ENCODE measurements around the gene CCDC12. TPM values are rescaled to one million over a fixed set of nuclear protein-coding genes. Genes with fewer than 3 reads are reported as not detected.
A peak's percentile ranks its signal among the peaks of the same experiment; 100 is the strongest.

CCDC12 gene
- total RNA-seq, 6 experiments from 2014 or later = 14.6 to 24.2 (median 17.0) TPM

GRCh38 chr3:46962990-46963389 lies 13.6 kb downstream of the CCDC12 start:
- WGBS (ENCODE audit: insufficient coverage, low coverage, low lambda C conversion rate, missing lambda C conversion rate) = 88% methylated on average over 1 of the region's 1 CpG
- intact Hi-C loops (cut with DNase I) = no loop called here
- DNase-seq = no peak
- H3K36me3 ChIP-seq = no peaks in the 10 kb centered on the region
- no peaks in the 10 kb centered on the region for H3K9me3 ChIP-seq
- no peak for ATAC-seq
- peaks cover 2 to 71% (median 22%) of the 10 kb centered on the region in 4 donors for H3K4me1 ChIP-seq
- no peak overlapping the region for H3K4me3 ChIP-seq
- H3K27me3 ChIP-seq = no peaks in the 10 kb centered on the region
- H3K27ac ChIP-seq = no peak overlapping the region
- TF ChIP-seq CTCF (IDR thresholded peaks at IDR 0.05) = no peak
- no peak for TF ChIP-seq POLR2A (IDR thresholded peaks at IDR 0.05)

DNA sequence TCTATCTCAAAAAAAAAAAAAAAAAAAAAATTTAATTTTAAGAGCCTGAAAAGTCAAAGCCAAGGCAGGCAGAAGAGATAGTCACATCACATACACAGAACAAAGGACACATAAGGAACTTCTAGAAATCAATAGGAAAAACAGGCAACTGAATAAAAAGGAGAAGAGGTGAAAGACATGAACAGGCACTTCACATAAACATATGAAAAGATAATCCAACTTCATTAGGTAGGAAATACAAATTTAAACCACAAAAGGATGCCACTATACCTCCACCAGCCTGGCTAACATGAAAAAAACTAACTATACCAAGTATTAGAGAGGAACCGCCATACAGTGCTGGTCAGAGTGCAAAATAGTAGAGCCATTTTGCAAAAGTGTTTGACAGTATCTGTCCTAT lies 14.1 kb downstream of the CCDC12 start:
- H3K36me3 ChIP-seq = no peaks in the 10 kb centered on the region
- intact Hi-C loops (cut with DNase I) = no loop called here
- H3K27ac ChIP-seq = no peak overlapping the region

GRCh38 chr3:46960835-46961234 lies 15.7 kb downstream of the CCDC12 start:
- DNase-seq = peak in 1 of 3 donors; percentile 14
- Histone ChIP-seq H3K27me3 (no peaks in the 10 kb centered on the region), H3K27ac (no peak overlapping the region), H3K36me3 (no peaks in the 10 kb centered on the region), H3K9me3 (no peaks in the 10 kb centered on the region), H3K4me1 (peaks cover 2 to 61% (median 14%) of the 10 kb centered on the region in 4 donors), H3K4me3 (no peak overlapping the region)
- ATAC-seq = no peak
- 50% methylated on average over 1 of the region's 1 CpG for WGBS (ENCODE audit: insufficient coverage, low coverage, low lambda C conversion rate, missing lambda C conversion rate)
- TF ChIP-seq CTCF (IDR thresholded peaks at IDR 0.05) (no peak), POLR2A (IDR thresholded peaks at IDR 0.05) (no peak)
- intact Hi-C loops (cut with DNase I) = no loop called here

More for the DNA sequence above, 14.1 kb downstream of the CCDC12 start:
- WGBS (ENCODE audit: insufficient coverage, low coverage, low lambda C conversion rate, missing lambda C conversion rate) = 100% methylated on average over 1 of the region's 1 CpG
- no peaks in the 10 kb centered on the region for H3K27me3 ChIP-seq
- H3K9me3 ChIP-seq = no peaks in the 10 kb centered on the region
- no peak overlapping the region for H3K4me3 ChIP-seq
- peaks cover 2 to 69% (median 19%) of the 10 kb centered on the region in 4 donors for H3K4me1 ChIP-seq
- TF ChIP-seq CTCF (IDR thresholded peaks at IDR 0.05) = no peak
- TF ChIP-seq POLR2A (IDR thresholded peaks at IDR 0.05) = no peak
- no peak for ATAC-seq
- no peak for DNase-seq

- ATAC-seq (peak; percentile 32 to 55 (median 45)), DNase-seq (peak in 1 of 3 donors; percentile 18)
- no peaks in the 10 kb centered on the region for H3K9me3 ChIP-seq
These were observed 16.4 kb downstream of the CCDC12 start for GRCh38 chr3:46960081-46960701.

More at GRCh38 chr3:46960081-46960701, 16.4 kb downstream of the CCDC12 start:
- Histone ChIP-seq H3K4me3 (no peak overlapping the region), H3K36me3 (no peaks in the 10 kb centered on the region), H3K27me3 (no peaks in the 10 kb centered on the region), H3K27ac (no peak overlapping the region), H3K4me1 (peaks cover 0 to 60% (median 11%) of the 10 kb centered on the region in 4 donors)
- WGBS (ENCODE audit: insufficient coverage, low coverage, low lambda C conversion rate, missing lambda C conversion rate) = 56% methylated on average over 4 of the region's 4 CpGs
- intact Hi-C loops (cut with DNase I) = no loop called here
- no peak for TF ChIP-seq CTCF (IDR thresholded peaks at IDR 0.05)
